Breast epithelium (tissue), 4 donors: ENCODE results near the gene PLPPR1. TPM values are rescaled to one million over a fixed set of nuclear protein-coding genes. Genes with fewer than 3 reads are reported as not detected.

Source experiments
- DNase-seq, 2 donors: peaks; one replicate each; pipeline ENCODE4 v3.0.0-alpha.2; 2019; ENCODE audit warnings: low spot score in 2 of 2
- H3K27ac ChIP-seq, 2 donors: fragments of 200-600 bp; sonication (generic) in 1 of 2; one replicate each; pipeline ENCODE4 v1.5.1; 2016 to 2019; ENCODE audit warnings: mild to moderate bottlenecking in 1 of 2
- H3K27me3 ChIP-seq, 2 donors: fragments of 200-600 bp; sonication (generic) in 1 of 2; one replicate each; pipeline versions ENCODE4 v1.5.1 to v1.6.0; 2017 to 2019; ENCODE audit warnings: control low read depth in 1 of 2, mild to moderate bottlenecking in 1 of 2
- H3K36me3 ChIP-seq: fragments of 200-600 bp; one replicate; pipeline ENCODE4 v1.5.1; 2019
- H3K4me1 ChIP-seq, 2 donors: fragments of 200-600 bp; sonication (generic); one replicate each; pipeline ENCODE4 v1.5.1; 2016 to 2019; ENCODE audit warnings: control low read depth in 1 of 2
- H3K4me3 ChIP-seq, 3 donors: fragments of 200-600 bp; sonication (generic); 1 replicate in 2 of 3; 2 replicates in 1 of 3; pipeline ENCODE4 v1.5.1; 2016 to 2019; ENCODE audit warnings: mild to moderate bottlenecking in 3 of 3, moderate library complexity in 2 of 3
- H3K9me3 ChIP-seq, 2 donors: fragments of 200-600 bp; sonication (generic) in 1 of 2; one replicate each; pipeline ENCODE4 v1.5.1; 2016 to 2019; ENCODE audit warnings: control low read depth in 1 of 2
- POLR2A ChIP-seq: fragments of 450-650 bp; IDR thresholded peaks from one replicate; pipeline ENCODE4 v1.6.1; 2016; ENCODE audit warnings: antibody characterized with exemption, mild to moderate bottlenecking, moderate library complexity
- POLR2AphosphoS5 ChIP-seq, 3 donors: sonication (generic); formaldehyde crosslinking; IDR thresholded peaks; one replicate each; pipeline ENCODE4 v1.6.1; 2017; ENCODE audit warnings: antibody characterized with exemption in 3 of 3
- intact Hi-C: fragments of 100-400 bp; cut with DNase I; formaldehyde crosslinking; loops from one replicate; pipeline ENCODE4 v1.15.1; 2023; ENCODE audit warnings: low total_unique reads
- total RNA-seq, 3 donors: library from RNA; depleted of rRNA; stranded (reverse); fragments of >200 nt; gene quantifications; one replicate each; pipeline ENCODE4 v1.1.0, GENCODE V29; 2016
- TF ChIP-seq, protein P1 (sequence below), 3 donors: fragments of 450-650 bp; IDR thresholded peaks; one replicate each; pipeline ENCODE4 v1.5.1; 2016 to 2017; ENCODE audit warnings: antibody characterized with exemption in 3 of 3, mild to moderate bottlenecking in 3 of 3, moderate library complexity in 3 of 3

PLPPR1 gene
- total RNA-seq, result 1 to 10 TPM in 1 of 3 donors, under 1 TPM in 1, not detected in 1; 0.66 to 2.2 TPM

DNA sequence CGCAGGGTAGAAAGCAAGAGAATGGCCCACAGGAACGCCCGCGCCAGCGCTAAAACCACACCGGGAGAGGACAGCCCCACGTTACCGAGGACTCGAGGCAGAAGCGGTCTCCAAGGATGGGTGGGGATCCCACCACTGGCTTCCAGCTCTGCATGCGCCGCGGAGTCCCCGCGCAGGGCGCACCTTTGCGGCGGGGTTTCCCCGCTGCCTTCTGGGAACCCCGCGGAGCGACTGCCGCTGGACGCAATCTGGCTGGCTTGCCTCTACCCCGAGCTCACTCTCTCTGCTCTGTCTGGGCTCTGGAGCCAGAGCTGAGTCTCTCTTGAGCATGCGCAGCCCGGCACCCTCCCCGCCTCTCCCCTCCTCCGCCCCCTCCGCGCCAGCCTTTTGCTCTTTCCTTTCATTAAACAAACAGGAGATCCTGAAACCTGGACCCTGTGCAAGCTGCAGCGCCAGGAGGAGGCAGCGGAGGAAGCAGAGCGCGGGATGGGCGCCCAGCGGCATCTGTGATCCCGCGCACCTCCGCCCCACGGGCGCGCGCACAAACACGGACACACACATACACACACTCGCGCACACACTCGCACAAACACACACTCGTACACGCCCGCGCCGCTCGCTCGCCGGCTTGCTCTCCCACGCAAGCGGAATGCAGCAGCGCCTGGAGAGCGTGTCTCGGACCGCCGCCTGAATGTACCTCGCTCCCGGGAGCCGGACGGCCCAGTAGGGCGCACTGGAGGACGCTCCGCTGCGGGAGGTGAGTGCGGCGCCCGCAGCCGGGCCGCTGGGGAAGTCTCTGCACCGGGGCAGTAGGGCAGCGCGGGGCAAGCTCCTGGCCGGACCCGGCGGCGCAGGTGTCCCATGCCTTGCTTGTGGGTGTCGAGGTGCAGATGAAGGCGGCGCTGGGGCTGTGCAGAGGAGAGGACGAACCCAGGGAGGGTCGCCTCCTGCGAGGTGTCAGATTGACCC lies at the start of gene PLPPR1:
TSS of gene PLPPR1 (plus strand) at position 382 of the 969 bp plus-strand sequence.
- Histone ChIP-seq H3K4me3 (peak within 1 kb of the TSS; percentile 1 to 70 (median 63)), H3K27ac (peak within 1 kb of the TSS; percentile 75 to 87), H3K27me3 (peaks cover 0 to 15% of the 10 kb centered on the region in 2 donors), H3K36me3 (no peaks in the 10 kb centered on the region), H3K9me3 (no peaks in the 10 kb centered on the region), H3K4me1 (peaks cover 0 to 4% of the 10 kb centered on the region in 2 donors)
- peak; percentile 56 to 57 for DNase-seq
- TF ChIP-seq POLR2AphosphoS5 (IDR thresholded peaks at IDR 0.05), result no peak
- intact Hi-C loops, result no loop called here

DNA sequence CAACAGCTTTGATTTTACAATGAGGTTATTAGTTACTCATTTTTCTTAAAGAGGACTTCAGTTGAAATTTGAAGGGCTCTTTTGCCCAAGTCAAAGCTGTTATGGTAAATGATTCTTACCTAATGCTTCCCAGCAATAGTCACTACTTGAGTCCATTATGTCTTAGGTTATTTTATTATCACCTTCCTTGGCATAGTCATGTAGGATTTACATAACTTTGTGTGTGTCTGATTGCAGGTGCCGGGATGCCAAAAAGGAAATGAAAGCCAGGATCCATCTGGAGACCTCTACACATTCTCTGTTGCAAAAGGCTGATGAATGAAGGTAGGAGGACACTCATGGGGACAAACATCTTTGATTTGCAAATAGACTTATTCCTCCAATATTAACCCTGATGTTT lies 38.8 kb upstream of the PLPPR1 start:
- no peak for DNase-seq
- TF ChIP-seq, protein P1, sequence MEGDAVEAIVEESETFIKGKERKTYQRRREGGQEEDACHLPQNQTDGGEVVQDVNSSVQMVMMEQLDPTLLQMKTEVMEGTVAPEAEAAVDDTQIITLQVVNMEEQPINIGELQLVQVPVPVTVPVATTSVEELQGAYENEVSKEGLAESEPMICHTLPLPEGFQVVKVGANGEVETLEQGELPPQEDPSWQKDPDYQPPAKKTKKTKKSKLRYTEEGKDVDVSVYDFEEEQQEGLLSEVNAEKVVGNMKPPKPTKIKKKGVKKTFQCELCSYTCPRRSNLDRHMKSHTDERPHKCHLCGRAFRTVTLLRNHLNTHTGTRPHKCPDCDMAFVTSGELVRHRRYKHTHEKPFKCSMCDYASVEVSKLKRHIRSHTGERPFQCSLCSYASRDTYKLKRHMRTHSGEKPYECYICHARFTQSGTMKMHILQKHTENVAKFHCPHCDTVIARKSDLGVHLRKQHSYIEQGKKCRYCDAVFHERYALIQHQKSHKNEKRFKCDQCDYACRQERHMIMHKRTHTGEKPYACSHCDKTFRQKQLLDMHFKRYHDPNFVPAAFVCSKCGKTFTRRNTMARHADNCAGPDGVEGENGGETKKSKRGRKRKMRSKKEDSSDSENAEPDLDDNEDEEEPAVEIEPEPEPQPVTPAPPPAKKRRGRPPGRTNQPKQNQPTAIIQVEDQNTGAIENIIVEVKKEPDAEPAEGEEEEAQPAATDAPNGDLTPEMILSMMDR (IDR thresholded peaks at IDR 0.05), result no peak
- TF ChIP-seq POLR2AphosphoS5 (IDR thresholded peaks at IDR 0.05) (no peak), POLR2A (no peak)
- Histone ChIP-seq H3K4me3 (no peak overlapping the region), H3K4me1 (no peaks in the 10 kb centered on the region), H3K27me3 (no peaks in the 10 kb centered on the region), H3K27ac (no peak overlapping the region), H3K36me3 (no peaks in the 10 kb centered on the region), H3K9me3 (no peaks in the 10 kb centered on the region)
- intact Hi-C loops, result no loop called here

DNA sequence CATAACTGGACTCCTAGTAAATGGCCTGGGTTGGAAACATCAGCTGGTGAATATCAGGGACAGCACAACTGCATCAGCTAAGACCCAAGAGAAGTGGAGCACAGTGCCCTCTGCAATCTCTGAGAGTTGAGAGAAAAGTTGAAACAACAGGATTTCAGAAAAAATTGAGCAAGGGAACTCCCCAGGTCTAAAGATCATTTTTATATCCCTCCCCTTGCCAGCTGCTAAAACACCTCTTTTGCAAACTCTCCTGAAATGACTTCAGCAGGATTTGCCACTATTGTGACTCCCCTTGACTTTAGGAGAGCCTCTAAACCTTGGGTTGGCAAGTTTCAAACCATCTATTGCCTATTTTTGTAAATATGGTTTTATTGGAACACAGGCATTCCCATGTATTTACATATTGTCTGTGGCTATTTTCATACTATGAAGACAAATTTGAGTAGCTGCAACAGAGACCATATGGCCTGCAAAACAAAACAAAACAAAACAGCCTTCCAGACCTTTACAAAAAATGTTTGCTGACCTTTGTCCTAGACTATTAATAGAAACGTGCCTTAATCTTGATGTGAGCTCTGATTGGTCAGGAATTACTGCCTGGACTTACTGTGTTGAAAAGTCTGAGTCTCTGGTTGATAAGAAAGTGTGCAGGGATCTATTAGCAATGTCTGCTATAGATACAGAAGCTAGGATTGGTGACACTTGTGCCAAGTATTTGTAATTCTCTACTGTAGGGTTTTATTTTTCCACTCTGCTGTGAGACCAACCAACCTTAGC lies 37.7 kb upstream of the PLPPR1 start:
- TF ChIP-seq POLR2AphosphoS5 (IDR thresholded peaks at IDR 0.05) (no peak), POLR2A (no peak)
- TF ChIP-seq, protein P1 (IDR thresholded peaks at IDR 0.05), result no peak
- Histone ChIP-seq H3K36me3 (no peaks in the 10 kb centered on the region), H3K27ac (no peak overlapping the region), H3K4me1 (no peaks in the 10 kb centered on the region), H3K27me3 (no peaks in the 10 kb centered on the region), H3K4me3 (no peak overlapping the region), H3K9me3 (no peaks in the 10 kb centered on the region)
- DNase-seq, result no peak
- intact Hi-C loops, result no loop called here

DNA sequence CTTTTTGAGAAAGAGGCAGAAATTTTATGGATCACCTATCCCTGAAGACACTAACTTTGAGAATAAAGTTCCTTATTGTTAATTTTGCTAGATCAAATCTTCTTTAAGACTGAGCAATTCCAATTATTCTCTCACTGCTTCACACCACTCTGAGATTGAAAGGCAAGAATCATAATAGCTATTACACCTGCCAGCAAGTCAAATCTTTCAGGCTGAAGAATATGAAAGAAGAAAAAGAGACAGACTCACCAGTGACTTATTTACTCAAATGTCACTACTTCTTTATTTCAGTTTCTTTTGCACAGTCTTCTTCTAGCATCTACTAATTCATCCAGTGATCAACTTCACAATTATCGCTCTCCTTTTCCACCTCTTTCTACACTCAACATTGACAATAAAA lies 35.9 kb upstream of the PLPPR1 start:
- Histone ChIP-seq H3K27ac (no peak overlapping the region), H3K36me3 (no peaks in the 10 kb centered on the region), H3K4me1 (no peaks in the 10 kb centered on the region), H3K9me3 (no peaks in the 10 kb centered on the region), H3K4me3 (no peak overlapping the region), H3K27me3 (no peaks in the 10 kb centered on the region)
- DNase-seq, result no peak
- TF ChIP-seq, protein P1 (IDR thresholded peaks at IDR 0.05), result no peak
- no peak for TF ChIP-seq POLR2A
- TF ChIP-seq POLR2AphosphoS5 (IDR thresholded peaks at IDR 0.05), result no peak
- intact Hi-C loops, result no loop called here

DNA sequence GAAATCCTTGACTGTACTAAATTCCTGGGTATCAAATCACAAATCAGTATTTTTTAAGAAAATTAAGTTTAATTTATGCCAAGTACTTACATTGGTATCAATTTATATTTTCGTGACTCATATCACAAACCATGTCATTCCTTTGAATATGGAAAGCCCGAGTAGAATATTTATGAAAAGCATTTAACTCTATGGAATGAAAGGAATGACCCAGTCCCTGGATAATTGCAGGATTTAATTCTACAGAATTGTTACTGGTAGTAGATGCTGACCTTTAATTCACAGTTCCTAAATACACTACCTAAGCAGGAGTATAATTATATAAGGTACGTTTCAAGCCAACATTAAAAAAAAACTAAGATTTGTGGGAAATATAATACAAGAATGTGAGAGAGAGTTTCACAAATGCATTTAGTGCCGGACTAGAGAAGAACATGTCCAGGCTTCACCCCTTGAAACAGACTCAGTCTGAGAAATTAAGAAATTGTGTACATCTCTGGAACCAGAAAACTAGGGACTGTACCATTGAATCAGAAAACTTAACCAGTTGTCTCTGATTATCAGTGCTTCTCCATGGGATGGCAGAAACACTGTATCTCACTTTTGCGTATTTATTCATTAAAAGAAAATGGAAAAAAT lies 28.5 kb upstream of the PLPPR1 start:
- Histone ChIP-seq H3K36me3 (no peaks in the 10 kb centered on the region), H3K4me3 (no peak overlapping the region), H3K9me3 (no peaks in the 10 kb centered on the region), H3K4me1 (no peaks in the 10 kb centered on the region), H3K27ac (no peak overlapping the region), H3K27me3 (no peaks in the 10 kb centered on the region)
- TF ChIP-seq POLR2A (no peak), POLR2AphosphoS5 (IDR thresholded peaks at IDR 0.05) (no peak)
- TF ChIP-seq, protein P1 (IDR thresholded peaks at IDR 0.05), result no peak
- intact Hi-C loops, result no loop called here
- DNase-seq, result no peak
